ENCODE measurements around the gene ZNF446.
"Not testable (repeated sequence)": the region's sequence is repeated elsewhere in the genome, so short reads cannot be mapped to it uniquely, and the experiment has no call there.

ZNF446 gene

DNA sequence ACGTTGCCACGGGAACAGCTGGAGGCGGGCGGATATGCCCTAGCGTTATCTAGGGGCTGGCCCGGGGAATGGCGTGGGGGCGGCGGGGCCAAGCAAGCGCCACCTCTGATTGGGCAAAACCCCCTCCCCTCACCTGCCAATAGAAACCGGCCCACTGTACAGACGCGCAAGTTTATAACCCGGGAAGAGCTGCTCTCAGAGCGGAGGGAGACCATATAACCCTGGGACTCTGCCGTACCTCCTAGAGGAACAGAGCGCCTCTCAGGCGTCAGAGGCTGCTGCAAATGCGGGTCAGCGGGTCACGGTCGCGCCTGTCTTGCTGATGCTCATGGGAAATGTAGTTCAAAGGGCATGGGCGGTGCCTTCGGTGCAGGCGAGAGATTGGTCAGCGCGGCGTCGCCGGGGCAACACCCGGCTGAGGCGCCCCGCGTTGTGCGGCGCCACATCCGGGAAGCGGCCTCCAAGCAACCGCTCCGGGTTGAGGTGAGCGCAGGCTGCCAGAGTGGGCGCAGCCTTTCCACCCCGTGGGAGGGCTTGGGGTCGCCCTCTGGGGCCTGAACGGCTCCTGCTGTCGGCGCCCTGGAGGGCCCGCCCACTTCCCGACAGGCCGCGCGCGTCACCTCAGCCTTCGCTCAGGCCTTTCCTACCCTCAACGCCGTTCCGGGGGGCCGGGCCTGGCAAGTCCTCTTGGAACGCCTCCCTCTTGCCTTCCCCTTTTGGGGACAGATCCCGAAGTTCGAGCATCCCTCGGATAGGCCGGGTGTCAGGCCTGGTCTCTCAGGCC, at the start of gene ZNF446:
Gene ZNF446 (plus strand): TSS at position 639 of the 784 bp plus-strand sequence. CDS start 867 bp downstream, outside the sequence.
- in situ Hi-C loops (cut with MboI; ENCODE audit: low sequenced_read_pairs), result no loop called here

DNA sequence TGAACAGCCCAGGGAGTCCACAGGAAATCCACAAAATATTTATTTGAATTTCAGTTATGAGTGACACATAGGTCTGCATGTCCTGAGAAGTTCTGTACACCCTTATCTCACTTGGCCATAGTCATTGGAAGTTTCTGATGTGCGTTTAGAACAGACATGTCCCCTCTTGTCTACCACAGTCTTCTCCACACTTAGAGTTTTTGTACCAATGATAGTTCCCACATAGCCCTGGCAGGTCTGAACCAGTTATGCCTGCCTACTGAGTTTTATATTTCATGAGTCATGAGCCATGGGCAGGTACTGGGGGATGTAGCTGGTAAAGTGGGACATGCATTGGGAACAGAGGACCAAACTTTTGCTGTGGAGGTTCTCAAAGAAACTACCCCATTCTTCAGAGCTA, 47.5 kb upstream of the ZNF446 start:
- in situ Hi-C loops (cut with MboI; ENCODE audit: low sequenced_read_pairs), result no loop called here

DNA sequence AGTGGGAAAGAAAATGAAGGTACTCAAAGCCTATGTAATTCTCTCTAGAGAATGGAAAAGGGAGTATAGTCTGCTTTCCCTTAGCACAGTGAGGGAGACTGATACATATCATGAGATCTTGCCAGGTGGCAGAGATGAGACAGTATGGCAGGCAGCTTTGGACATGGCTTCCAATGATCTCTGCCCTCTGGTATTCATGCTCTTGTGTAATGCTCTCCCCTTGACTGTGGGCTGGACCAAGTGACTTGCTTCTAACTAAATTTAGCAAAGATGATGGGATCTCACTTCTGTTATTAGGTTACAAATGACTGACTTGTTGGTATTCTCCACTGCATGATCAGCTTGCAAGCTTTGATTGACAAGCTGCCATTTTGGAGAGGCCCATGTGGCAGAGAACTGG, 46.4 kb upstream of the ZNF446 start:
- in situ Hi-C loops (cut with MboI; ENCODE audit: low sequenced_read_pairs), result no loop called here

DNA sequence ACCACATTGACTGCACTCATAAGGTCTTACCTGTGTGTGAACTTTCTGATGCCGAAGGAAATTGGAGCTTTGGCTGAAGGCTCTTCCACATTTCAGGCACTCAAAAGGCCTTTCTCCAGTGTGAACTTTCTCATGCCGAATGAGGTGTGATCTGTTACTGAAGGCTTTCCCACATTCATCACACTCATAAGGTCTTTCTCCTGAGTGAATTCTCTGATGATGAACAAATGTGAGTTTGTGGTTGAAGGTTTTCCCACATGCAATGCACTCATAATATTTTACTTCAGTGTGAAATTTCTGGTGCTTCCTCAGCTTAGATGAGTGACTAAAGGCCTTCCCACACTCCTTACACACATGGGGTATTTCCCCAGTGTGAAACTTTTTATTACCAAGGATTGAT, 41.9 kb upstream of the ZNF446 start:
- in situ Hi-C loops (cut with MboI; ENCODE audit: low sequenced_read_pairs), result no loop called here

DNA sequence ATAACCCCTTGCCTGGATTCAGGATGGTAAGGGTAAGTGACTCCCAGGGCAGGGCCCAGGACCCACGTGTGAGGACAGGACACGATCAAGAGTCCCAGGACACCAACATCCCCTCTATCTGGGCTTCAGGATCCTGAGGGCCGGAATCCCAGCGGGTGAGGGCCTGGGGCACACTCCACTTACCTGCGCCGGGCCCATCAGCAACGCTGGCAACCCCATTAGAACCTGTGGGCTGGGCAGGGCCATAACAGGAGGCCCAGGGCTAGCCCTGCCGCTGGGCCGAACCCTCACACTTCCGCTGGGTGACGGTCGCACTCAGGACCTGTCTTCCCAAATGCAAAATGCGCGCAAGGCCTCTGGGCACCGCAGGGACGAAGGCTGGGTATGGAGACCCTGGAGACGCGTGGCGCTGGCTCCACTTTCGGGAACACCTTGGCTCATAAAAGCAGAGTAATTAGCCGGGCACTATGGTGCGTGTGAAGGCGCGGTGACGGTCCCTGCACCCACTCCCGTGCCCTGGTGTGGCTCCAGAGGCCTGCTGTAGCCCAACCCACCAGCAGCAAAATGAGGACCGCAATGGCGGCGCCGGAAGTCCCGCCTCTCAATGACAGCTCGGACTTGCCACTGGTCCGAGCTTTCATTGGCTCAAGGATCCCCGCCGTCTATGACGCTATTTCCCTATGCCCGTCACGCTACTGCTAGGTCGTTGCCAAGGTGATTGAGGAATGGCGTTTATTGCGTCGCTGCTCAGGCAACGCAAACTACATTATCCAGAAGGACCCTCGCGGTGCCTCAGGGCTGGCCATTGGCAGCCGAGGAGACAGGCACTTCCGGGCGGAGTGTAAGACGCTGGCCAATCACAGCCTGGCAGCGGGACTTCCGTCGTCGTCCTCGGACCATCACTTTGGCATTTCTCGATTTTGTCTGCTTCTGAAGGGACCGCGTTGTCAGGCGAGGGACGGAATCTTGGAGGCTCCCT, 36.3 kb upstream of the ZNF446 start, which contains the start of gene ZNF132:
Gene ZNF132 (minus strand): TSS at position 578 of the 979 bp plus-strand sequence. CDS start 332 bp downstream, at position 246.
- in situ Hi-C loops (cut with MboI; ENCODE audit: low sequenced_read_pairs), result no loop called here

DNA sequence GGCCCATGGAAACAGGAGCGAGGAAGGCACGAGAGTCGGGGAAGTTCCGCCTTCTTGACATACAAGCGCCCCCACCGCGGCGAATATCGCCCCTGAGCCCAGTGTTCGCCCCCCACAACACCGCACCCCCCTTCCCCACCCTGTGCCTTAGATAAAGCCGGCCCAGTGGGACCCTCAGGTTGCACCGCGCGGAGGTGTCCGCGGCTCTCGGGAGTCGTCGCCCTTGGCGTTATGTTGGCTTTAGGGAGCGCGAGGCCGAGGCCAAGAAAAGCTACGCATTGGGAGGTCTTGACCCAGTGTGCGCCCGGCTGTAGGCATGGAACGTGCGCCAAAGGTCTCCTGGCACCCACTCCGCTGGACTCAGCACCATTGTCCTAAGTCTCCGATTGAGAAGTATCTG, 35.6 kb upstream of the ZNF446 start:
- in situ Hi-C loops (cut with MboI; ENCODE audit: low sequenced_read_pairs), result no loop called here

DNA sequence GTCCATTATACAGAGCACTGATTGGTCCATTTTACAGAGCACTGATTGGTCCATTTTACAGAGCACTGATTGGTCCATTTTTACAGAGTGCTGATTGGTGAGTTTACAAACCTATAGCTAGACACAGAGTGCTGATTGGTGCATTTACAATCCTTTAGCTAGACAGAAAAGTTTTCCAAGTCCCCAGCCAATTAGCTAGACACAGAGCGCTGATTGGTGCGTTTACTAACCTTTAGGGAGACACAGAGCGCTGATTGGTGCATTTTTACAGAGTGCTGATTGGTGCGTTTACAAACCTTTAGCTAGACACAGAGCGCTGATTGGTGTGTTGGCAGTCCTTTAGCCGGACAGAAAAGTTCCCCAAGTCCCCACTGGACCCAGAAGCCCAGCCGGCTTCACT, 33.2 kb upstream of the ZNF446 start:
- in situ Hi-C loops (cut with MboI; ENCODE audit: low sequenced_read_pairs), result not testable (repeated sequence)

DNA sequence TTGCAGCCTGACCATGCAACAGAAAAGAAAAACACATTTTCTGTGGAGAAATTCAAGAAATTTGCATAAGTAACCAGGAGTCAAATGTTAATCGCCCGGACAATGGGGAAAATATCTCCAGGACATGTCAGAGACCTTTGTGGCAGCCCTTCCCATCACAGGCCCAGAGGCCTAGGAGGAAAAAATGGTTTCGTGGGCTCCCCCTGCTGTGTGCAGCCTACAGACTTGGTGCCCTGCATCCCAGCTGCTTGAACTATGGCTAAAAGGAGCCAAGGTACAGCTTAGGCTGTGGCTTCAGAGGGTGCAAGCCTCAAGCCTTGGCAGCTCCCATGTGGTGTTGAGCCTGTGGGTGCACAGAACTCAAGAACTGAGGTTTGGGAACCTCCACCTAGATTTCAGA, 27.3 kb upstream of the ZNF446 start:
- in situ Hi-C loops (cut with MboI; ENCODE audit: low sequenced_read_pairs), result not testable (repeated sequence)

DNA sequence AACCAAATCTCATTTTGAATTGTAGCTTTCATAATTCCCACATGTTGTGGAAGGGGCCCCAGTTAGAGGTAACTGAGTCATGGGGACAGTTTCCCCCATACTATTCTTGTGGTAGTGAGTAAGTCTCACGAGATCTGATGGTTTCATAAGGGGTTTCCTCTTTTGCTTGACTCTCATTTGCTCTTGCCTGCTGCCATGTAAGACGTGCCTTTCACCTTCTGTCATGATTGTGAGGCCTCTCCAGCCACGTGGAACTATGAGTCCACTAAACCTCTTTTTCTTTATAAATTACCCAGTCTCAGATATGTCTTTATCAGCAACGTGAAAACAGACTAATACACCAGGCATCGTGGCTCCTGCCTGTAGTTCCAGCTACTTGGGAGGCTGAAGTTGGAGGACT, 26.2 kb upstream of the ZNF446 start:
- in situ Hi-C loops (cut with MboI; ENCODE audit: low sequenced_read_pairs), result not testable (repeated sequence)

DNA sequence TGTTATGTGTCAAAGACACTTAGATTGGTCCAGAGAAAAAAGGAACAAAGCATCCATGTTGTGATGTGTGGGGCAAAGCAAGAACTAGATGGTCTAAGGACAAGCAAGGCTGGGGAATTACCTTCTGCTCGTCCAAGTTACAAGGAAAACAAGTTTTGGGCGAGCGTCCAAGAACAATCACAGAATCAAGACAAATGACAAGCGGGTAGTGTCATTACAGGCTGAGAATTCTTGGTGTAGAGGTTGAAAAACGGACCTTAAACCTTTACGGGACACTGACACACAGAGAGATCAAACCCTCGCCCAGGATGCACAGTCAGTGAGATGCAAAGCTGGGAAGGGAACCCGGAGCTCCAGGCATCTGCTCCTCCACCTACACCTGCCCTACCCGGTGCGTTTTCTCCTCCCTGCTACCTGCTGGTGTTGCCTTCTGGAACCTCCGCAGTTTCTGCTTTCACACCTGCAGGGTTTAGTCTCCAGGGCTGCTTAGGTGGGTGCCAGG, 25.2 kb upstream of the ZNF446 start:
- in situ Hi-C loops (cut with MboI; ENCODE audit: low sequenced_read_pairs), result no loop called here

DNA sequence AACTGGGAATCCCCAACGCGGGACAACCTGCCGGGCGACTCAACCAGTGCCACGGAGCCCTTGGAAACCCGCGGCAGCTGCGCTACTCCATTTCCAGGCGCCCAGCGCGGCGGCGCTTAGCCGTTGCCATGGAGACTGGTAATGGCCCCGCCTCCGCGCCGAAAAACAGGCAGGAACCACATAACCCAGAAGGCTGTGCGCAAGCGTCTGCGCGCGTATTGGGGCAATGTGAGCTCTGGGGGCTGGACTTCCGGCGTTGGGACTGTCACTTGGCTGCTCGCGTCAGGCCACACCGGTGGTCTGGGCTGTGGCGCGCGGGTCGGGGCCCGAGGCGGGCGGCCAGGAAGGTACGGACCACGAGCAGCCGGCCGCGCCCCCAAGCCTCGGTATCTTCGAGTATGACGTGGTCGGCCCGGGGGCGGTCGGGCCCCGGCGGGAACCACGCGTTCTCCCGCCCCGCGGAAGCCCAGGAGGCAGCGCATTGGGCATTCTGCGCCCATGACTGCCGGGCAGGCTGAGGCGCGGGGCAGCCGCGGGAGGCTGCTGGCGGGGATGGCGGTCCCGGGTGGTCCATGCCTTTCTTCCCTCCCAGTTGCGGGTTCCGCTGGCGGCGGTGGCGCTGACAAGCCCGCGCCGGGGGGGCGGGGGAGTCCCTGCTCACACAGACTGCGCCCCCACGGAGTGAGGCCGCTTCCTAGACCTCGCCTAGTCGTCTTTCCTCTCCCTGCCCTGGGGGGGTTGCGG, 24.6 kb upstream of the ZNF446 start, which contains the start of gene ZNF324B:
Gene ZNF324B (plus strand): TSS at position 265 of the 744 bp plus-strand sequence. CDS start 2,080 bp downstream, outside the sequence.
- in situ Hi-C loops (cut with MboI; ENCODE audit: low sequenced_read_pairs), result no loop called here

DNA sequence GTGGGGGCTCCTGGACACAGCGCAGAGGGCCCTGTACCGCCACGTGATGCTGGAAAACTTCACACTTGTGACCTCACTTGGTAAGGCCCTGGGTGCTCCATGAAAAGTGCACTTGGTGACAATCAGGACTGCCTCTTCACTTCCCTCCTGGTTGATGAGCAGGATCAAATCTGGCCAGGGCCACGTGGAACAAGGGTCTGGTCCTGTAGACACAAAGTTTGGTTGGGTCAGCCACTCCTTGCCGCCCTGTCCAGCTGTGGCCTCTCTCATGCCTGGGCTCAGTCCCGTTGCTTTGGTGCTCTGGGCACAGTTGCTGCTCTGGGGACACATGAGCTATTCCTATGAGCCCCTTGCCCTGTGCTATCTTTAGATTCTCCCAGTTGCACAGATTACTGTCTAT, 22.4 kb upstream of the ZNF446 start:
- in situ Hi-C loops (cut with MboI; ENCODE audit: low sequenced_read_pairs), result no loop called here

DNA sequence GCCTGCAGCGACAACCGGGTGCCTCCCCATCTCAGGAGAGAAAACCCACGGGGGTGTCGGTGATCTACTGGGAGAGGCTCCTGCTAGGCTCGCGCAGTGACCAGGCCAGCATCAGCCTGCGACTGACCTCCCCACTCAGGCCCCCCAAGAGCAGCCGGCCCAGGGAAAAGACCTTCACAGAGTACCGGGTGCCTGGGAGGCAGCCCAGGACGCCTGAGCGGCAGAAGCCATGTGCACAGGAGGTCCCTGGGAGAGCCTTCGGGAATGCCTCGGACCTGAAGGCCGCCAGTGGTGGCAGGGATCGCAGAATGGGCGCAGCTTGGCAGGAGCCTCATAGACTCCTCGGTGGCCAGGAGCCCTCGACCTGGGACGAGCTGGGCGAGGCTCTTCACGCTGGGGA, 20.8 kb upstream of the ZNF446 start:
- in situ Hi-C loops (cut with MboI; ENCODE audit: low sequenced_read_pairs), result no loop called here

DNA sequence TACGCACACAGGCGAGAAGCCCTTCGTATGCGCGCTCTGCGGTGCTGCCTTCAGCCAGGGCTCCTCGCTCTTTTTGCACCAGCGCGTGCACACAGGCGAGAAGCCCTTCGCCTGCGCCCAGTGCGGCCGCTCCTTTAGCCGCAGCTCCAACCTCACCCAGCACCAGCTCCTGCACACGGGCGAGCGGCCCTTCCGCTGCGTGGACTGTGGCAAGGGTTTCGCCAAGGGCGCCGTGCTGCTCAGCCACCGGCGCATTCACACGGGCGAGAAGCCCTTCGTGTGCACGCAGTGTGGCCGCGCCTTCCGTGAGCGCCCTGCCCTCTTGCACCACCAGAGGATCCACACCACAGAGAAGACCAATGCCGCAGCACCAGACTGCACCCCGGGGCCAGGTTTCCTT, 20.0 kb upstream of the ZNF446 start:
- in situ Hi-C loops (cut with MboI; ENCODE audit: low sequenced_read_pairs), result no loop called here

DNA sequence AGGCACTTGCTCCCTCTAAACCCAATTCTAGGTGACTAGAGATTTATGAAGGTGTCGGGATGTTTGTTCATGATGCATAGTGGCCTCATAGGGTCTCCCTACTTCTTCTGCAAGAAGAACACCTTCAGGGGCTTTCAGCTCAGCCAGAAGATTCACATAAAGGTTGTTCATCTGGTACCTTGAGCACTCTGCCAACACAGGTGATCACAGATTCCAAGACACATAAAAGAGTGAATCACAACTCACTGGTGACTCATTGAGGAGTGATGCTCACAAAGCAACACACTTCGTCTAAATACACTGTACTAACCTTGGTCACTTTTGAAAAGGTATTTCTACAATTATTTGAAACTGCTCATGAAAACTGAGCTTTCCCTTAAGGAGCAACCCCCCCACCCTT, 16.1 kb upstream of the ZNF446 start:
- in situ Hi-C loops (cut with MboI; ENCODE audit: low sequenced_read_pairs), result no loop called here

DNA sequence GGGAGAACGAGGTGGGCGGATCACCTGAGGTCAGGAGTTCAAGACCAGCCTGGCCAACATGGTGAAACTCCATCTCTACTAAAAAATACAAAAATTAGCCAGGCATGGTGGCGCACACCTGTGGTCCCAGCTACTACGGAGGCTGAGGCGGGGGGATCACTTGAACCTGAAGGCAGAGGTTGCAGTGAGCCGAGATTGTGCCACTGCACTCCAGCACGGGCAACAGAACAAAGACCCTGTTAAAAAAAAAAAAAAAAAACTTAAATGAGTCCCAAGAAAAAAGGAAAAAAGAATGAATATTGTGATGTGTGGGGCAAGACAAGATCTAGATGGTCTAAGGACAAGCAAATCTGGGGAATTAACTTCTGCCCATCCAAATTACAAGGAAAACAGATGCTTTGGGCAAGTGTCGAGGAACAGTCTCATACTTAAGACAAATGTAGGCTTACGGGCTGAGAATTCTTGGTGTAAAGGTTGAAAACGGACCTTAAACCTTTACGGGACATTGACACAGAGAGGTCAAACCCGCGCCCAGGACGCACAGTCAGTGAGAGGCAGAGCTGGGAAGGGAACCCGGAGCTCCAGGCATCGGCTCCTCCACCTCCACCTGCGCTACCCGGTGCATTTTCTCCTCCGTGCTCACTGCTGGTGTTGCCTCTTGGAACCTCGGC, 9.9 kb upstream of the ZNF446 start:
- in situ Hi-C loops (cut with MboI; ENCODE audit: low sequenced_read_pairs), result no loop called here

DNA sequence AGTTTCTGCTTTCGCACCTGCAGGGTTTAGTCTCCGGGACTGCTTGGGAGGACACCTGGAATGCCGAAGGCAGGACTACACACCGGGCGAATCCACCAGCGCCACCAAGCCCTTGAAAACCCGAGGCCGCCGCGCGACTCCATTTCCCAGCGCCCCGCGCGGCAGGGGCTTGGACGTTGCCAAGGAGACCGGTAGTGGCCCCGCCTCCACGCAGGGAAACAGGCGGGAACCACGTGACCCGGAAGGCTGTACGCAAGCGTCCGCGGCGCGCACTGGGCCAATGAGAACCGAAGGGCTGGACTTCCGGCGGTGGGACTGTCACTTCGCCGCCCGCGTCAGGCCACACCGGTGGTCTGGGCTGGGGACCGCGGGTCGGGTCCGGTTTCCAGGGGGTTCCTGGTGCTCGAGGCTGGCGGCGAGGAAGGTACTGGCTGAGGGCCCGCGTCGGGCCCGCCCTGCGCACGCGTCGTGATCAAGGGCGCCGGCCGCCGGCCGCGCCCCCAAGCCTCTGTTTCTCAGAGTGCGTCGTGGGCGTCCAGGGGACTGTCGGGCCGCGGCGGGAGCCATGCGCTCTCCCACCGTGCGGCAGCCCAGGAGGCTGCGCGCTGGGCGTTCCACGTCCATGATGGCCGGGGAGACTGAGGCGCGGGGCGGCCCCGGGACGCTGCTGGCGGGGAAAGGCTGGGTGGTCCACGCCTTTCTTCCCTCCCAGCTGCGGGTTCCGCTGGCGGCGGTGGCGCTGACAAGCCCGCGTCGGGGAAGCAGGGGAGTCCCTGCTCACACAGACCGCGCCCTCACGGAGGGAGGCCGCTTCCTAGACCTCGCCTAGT, 9.2 kb upstream of the ZNF446 start, which contains the start of gene ZNF324:
Gene ZNF324 (plus strand): TSS at position 321 of the 830 bp plus-strand sequence. CDS start 2,106 bp downstream, outside the sequence.
- in situ Hi-C loops (cut with MboI; ENCODE audit: low sequenced_read_pairs), result no loop called here

DNA sequence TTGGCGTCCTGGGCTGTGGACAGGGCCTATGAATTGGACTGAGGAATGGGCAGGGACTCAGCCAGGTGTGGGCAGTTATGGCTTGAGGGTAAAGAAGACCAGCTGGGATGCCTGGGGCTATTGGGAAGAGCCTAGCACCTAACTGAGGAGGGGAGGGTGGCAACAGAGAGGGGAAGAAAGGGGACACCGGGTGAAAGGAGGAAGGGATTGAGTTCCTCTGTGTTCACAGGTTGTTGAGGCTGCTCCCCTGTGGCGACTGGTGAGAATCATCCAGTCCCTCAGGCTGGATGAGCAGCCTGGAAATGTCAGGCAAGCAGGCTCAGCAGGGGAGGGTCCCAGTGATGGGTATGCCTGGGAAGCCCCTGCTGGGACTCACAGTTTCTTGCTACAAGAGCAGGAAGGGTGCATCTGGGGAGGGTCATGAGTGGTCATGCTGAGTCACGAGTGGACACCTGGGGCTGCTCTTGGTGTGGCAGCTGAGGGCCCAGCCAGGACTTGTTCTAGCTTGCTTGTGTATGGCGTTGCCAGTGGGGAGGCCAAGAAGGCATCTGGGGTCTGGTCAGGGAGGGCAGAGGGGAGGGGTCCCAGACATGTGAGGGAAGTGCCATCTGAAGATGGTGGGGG, 7.8 kb upstream of the ZNF446 start:
- in situ Hi-C loops (cut with MboI; ENCODE audit: low sequenced_read_pairs), result no loop called here

Measured in HL-60/S4 (cell line).